ENCODE data around the gene HGFAC. TPM values are rescaled to one million over a fixed set of nuclear protein-coding genes. Genes with fewer than 3 reads are reported as not detected.

The HGFAC gene
- total and polyA plus RNA-seq, 10 of the 15 experiments (the other 5 are each of a cell fraction or from before 2014, with no cell fraction given): 0.38 TPM; not detected in 9

GRCh38 chr4:3441501-3442459 is at the start of gene HGFAC (continued):
- TF ChIP-seq CUX1 (IDR thresholded peaks at IDR 0.05; ENCODE audit: insufficient replicate concordance, low read depth, low read length): no peak
- no peak for TF ChIP-seq POLR2AphosphoS2 (IDR thresholded peaks at IDR 0.05; ENCODE audit: low read depth, low read length)
- TF ChIP-seq HDAC2 (IDR thresholded peaks at IDR 0.05): no peak
- no peak for TF ChIP-seq BHLHE40 (IDR thresholded peaks at IDR 0.05; ENCODE audit: borderline replicate concordance in 1 of 2, low read depth in 2 of 2, low read length in 1 of 2)
- TF ChIP-seq DPF2 (IDR thresholded peaks at IDR 0.05): no peak
- no peak for TF ChIP-seq PBX3 (IDR thresholded peaks at IDR 0.05; ENCODE audit: insufficient replicate concordance, low read depth, low read length)

Measured in GM12878 (cell line).